Thyroid gland (tissue), 4 donors: ENCODE data around the gene BUB1B.

Experiments
- CTCF ChIP-seq, 6 experiments: fragments of 200-600 bp in 3 of 6; fragments of 450-650 bp in 3 of 6; sonication (generic) in 3 of 6; IDR thresholded peaks; one replicate each; pipeline ENCODE4 v1.5.1; 2016 to 2019; ENCODE audit warnings: antibody characterized with exemption in 6 of 6, mild to moderate bottlenecking in 2 of 6, inconsistent platforms in 1 of 6, moderate library complexity in 1 of 6
- POLR2A ChIP-seq, 2 donors: fragments of 450-650 bp; IDR thresholded peaks; one replicate each; pipeline ENCODE4 v1.6.1; 2017; ENCODE audit warnings: antibody characterized with exemption in 2 of 2, mild to moderate bottlenecking in 2 of 2, moderate library complexity in 1 of 2

GRCh38 chr15:40252438-40253166 lies 91.7 kb downstream of the BUB1B start:
- TF ChIP-seq CTCF (IDR thresholded peaks at IDR 0.05) (no peak), POLR2A (IDR thresholded peaks at IDR 0.05) (peak in 1 of 2 donors; percentile 79)
